ENCODE data around the gene ACAT1.
"Not testable (repeated sequence)": the region's sequence is repeated elsewhere in the genome, so short reads cannot be mapped to it uniquely, and the experiment has no call there.

Gene ACAT1

DNA sequence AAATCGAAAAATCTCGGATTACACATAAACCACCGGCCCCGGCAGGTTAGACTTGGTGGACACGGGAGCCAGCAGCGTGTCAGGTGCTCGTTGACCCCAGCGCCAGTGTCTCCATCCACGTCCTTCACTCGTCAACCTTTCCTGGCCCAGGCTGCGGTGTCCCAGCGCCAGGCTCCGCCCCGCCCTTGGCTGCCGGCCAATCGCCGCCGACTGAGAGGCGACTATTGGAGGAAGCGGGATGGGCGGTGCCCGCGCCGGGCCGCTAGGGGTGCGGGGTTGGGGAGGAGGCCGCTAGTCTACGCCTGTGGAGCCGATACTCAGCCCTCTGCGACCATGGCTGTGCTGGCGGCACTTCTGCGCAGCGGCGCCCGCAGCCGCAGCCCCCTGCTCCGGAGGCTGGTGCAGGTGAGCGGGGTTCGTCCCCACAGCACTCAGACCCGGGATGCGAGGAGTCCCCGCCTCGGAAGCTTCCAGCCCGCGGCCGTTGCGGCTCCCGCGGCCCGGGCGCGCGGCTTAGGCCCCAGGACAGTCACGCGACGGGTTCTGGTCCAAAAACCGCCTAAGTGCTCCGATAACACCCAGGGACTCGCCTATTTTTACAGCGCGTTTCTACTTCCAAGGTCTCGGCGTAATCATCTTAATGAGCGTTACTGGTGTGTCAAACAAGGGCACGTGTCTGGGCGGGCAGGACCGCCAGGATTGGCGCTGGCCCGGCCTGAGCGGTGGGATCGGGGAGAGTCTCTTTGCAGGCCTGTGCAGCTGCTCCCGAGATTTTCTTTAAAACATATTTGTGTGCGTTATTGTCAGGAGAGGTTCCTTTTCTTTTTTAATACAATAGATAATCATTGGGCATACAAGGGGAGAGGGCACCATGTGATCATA is at the start of gene ACAT1:
TSS of gene ACAT1 (plus strand) at position 294 of the 882 bp plus-strand sequence. CDS start at position 334, 40 bp downstream.
- peak; percentile 98 for DNase-seq
- Mint-ChIP-seq H3K27me3 (no peaks in the 10 kb centered on the region), H3K36me3 (ENCODE audit: low read depth) (peaks cover 28% of the 10 kb centered on the region), H3K4me3 (peak within 1 kb of the TSS; percentile 97), H3K9me3 (no peaks in the 10 kb centered on the region), H3K4me1 (ENCODE audit: low read depth) (peaks cover 48% of the 10 kb centered on the region), H3K27ac (peak within 1 kb of the TSS; percentile 92)

DNA sequence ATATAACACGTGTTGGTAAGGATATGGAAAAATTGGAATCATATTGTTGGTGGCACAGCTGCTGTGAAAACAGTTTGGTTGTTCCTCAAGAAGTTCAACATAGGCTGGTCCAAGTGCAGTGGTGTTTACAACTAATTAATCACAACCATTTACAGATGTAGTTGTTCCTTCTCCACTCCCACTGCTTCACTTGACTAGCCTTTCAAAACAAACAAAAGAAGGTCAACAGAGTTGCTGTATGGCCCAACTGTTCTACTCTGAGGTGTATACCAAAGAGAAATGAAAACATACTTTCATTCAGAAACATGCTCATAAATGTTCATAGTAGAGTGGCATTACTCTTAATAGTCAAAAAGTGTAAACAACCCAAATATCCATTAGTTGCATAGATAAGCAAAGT is 36.6 kb upstream of the ACAT1 start:
- DNase-seq, result no peak
- Mint-ChIP-seq H3K27me3 (no peaks in the 10 kb centered on the region), H3K9me3 (no peaks in the 10 kb centered on the region), H3K4me3 (no peak overlapping the region), H3K36me3 (ENCODE audit: low read depth) (peaks cover 65% of the 10 kb centered on the region), H3K4me1 (ENCODE audit: low read depth) (no peaks in the 10 kb centered on the region), H3K27ac (no peak overlapping the region)

DNA sequence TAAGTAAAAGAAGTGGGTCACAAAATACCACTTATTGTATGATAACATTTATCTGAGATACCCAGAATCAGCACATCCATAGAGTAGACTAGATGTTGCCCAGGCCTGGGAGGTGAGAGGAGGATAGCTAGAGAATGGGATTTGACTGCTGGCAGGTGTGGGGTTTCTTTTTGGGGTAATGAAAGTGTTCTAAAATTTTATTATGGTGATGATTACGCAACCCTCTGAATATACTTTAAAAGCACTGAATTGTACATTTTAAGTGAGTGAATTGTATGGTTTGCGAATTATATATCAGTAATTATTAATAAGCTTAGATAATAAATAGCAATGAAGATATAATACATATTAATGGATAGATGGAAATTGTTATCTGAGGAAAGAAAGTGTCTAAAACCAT is 35.7 kb upstream of the ACAT1 start:
- no peaks in the 10 kb centered on the region for H3K9me3 Mint-ChIP-seq
- no peak overlapping the region for H3K27ac Mint-ChIP-seq
- H3K36me3 Mint-ChIP-seq (ENCODE audit: low read depth), result peaks cover 57% of the 10 kb centered on the region
- no peak overlapping the region for H3K4me3 Mint-ChIP-seq
- no peaks in the 10 kb centered on the region for H3K4me1 Mint-ChIP-seq (ENCODE audit: low read depth)
- H3K27me3 Mint-ChIP-seq, result no peaks in the 10 kb centered on the region
- DNase-seq, result no peak

DNA sequence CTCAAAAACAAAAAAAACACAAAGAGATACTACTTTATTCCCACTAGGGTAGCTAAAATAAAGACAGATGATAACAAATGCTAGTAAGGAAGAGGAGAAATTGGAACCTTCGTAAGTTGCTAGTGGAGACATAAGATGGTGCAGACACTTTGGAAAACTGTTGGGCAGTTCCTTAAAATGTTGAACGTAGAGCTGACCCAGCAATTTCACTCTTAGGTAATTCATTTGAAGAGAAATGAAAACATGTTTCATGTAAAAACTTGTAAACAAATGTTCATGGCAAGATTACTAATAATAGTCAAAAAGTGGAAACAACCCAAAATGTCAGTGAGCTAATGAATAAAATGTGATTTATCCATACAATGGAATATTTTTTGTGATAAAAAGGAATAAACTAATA is 29.2 kb upstream of the ACAT1 start:
- Mint-ChIP-seq H3K4me3 (no peak overlapping the region), H3K36me3 (ENCODE audit: low read depth) (peaks cover 62% of the 10 kb centered on the region), H3K27ac (no peak overlapping the region), H3K9me3 (no peaks in the 10 kb centered on the region), H3K27me3 (no peaks in the 10 kb centered on the region), H3K4me1 (ENCODE audit: low read depth) (no peaks in the 10 kb centered on the region)
- DNase-seq, result no peak

DNA sequence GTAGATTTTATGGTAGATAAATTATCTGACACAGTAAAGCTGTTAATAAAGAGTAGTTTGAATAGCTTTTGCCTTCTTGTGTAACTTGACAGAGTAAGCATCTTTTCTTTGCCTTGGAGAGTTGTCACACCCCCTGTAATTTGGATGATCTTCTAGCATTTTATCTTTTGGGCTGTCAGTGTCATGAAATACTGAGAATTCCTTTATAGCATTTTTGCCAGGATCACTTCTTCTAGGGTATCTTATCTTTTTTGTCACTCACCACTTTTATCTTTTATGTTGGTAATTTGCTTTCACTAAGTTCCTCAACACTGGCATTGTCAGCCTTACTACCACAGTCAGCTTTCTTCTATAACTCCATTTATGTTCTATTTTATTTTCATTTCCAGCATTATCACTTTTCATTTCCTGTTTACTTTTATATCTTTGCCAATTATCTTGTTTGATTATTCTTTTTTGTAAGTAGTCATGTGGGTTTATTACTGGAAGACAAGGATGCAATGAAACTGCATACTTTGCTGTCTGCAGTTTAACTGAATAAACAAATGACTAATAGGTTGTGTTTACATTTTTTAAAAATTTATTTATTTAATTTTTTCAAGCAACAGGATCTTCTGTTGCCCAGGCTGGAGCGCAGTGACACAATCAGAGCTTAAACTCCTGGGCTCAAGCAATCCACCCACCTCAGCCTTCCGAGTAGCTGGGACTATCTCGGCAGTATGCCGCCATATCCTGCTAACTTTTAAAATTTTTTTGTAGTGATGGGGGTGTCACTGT is 28.1 kb upstream of the ACAT1 start:
- no peaks in the 10 kb centered on the region for H3K9me3 Mint-ChIP-seq
- no peaks in the 10 kb centered on the region for H3K27me3 Mint-ChIP-seq
- H3K36me3 Mint-ChIP-seq (ENCODE audit: low read depth), result peaks cover 73% of the 10 kb centered on the region
- no peak for DNase-seq
- H3K27ac Mint-ChIP-seq, result peak overlapping the region; percentile 30
- H3K4me3 Mint-ChIP-seq, result no peak overlapping the region
- H3K4me1 Mint-ChIP-seq (ENCODE audit: low read depth), result no peaks in the 10 kb centered on the region

DNA sequence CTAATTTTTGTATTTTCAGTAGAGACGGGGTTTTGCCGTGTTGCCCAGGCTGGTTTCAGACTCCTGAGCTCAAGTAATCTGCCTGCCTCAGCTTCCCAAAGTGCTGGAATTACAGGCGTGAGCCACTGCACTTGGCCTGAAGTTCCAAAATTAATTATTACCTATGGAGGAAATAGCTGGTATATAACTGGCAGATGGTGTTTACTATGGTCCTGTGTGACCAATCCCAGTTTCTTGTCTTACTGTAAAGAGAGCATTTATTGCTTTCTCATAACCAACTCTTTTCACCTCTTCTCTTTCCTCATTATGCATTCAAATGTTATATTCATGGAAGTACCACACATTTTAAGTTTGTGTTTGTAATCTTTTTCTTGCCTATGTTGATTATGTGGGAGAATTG is 24.2 kb upstream of the ACAT1 start:
- H3K36me3 Mint-ChIP-seq (ENCODE audit: low read depth), result peaks cover 77% of the 10 kb centered on the region
- no peaks in the 10 kb centered on the region for H3K4me1 Mint-ChIP-seq (ENCODE audit: low read depth)
- H3K9me3 Mint-ChIP-seq, result no peaks in the 10 kb centered on the region
- no peaks in the 10 kb centered on the region for H3K27me3 Mint-ChIP-seq
- no peak overlapping the region for H3K27ac Mint-ChIP-seq
- no peak overlapping the region for H3K4me3 Mint-ChIP-seq
- no peak for DNase-seq

DNA sequence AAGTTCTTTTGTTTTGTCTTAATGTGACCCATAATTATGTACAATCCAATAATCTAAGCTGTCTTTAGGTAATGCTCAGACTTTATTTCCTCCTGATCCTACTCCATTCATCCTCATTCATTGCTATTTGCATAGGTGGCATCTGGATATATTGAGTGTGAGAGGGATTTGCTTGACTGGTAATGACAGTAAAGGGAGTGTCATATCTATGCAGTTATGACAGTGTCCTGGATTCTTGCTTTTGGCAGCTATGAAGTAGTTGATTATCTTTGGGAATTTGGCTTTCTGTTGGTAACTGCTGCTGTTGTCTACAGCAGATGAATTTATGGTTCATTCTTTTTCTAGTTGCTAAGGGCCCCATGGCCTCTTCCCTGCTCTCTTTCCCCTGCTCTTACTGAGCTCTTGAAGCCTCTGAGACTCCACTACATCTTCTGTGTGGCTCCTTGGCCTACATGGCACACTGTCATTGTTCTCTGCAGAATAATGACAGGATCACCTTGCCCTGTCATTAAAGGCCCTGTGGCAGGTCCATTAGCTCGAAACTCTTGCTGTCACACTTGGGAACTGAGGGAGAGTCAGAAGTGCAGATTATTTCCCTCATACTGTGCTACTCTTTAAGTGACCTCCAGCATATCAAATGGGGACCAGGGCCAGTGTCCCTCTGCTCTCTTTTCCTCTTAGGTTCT is 20.1 kb upstream of the ACAT1 start:
- no peak for DNase-seq
- H3K27ac Mint-ChIP-seq, result peak overlapping the region; percentile 26
- no peaks in the 10 kb centered on the region for H3K9me3 Mint-ChIP-seq
- H3K27me3 Mint-ChIP-seq, result no peaks in the 10 kb centered on the region
- H3K4me1 Mint-ChIP-seq (ENCODE audit: low read depth), result no peaks in the 10 kb centered on the region
- peaks cover 76% of the 10 kb centered on the region for H3K36me3 Mint-ChIP-seq (ENCODE audit: low read depth)
- no peak overlapping the region for H3K4me3 Mint-ChIP-seq

DNA sequence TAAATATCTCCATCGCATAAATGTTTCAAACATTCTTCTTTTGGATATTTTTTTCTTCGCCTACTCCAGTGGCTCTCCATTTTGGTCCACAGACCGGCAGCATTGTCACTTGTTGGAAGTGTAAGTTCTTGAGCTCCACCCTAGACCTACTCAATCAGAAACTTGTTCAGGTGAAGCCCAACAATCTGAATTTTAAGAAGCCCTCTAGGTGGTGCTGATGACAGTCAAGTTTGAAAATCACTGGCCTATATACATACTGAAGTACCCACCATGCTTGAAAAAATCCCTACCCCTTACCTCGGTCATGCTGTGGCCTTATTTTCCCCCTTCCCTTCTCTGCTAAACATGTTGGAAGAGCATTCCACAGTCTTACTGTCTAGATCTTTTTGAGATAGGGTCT is 10.2 kb upstream of the ACAT1 start:
- Mint-ChIP-seq H3K9me3 (no peaks in the 10 kb centered on the region), H3K4me3 (no peak overlapping the region), H3K27ac (peak overlapping the region; percentile 14), H3K36me3 (ENCODE audit: low read depth) (peaks cover 11% of the 10 kb centered on the region), H3K27me3 (no peaks in the 10 kb centered on the region), H3K4me1 (ENCODE audit: low read depth) (no peaks in the 10 kb centered on the region)
- DNase-seq, result no peak

DNA sequence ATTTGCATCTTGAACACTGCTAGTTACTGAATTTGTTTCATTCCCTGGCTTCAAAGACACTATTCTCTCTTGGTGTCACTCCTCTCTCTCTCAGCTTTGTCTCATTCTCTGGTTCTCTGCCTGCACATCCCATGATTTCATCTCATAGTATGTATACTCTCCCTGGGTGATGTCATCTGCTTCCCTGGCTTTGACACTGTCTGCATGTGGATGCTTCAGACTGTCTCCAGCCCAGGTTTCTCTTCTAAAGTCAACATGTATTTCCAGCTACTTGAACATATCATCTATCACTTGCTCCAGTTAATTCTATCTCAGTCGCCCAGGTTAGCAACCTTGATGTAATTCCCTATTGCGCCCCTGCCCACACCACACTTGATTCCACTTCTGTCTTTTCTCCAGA is 9.3 kb upstream of the ACAT1 start:
- no peak overlapping the region for H3K27ac Mint-ChIP-seq

DNA sequence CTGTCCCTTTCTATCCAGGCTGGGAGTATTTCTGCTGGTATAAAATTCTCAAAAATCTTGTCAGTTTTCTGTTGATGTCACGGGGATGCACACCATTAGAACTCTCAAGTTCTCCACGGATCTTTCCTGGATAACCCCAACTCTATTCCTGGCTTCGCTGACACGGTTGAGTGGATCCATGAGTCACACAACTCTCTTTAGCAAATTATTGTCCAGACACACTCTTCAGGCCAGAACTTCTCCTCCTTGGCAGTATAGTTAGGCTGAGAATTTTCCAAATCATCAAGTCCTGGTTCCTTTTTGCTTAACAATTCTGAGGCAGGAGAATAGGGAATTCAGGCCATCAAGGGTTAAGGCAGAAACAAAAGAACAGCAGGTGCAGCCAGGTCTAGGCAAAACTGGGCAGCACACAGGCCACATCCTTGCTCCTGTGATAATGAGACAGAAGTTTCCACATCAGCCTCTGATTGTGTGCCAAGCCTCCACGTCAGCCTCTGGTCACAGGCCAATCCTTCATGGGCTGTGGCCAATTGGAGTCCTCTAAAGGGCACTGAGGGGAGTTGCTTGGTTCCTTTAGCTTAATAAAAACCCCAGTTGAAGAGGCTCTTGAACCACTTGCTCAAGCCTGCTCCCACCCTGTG is 5.7 kb upstream of the ACAT1 start:
- Mint-ChIP-seq H3K36me3 (ENCODE audit: low read depth) (peaks cover 4% of the 10 kb centered on the region), H3K27ac (no peak overlapping the region), H3K27me3 (no peaks in the 10 kb centered on the region), H3K9me3 (no peaks in the 10 kb centered on the region), H3K4me3 (no peak overlapping the region), H3K4me1 (ENCODE audit: low read depth) (peaks cover 5% of the 10 kb centered on the region)
- no peak for DNase-seq

More for the DNA sequence above, 9.3 kb upstream of the ACAT1 start:
- Mint-ChIP-seq H3K36me3 (ENCODE audit: low read depth) (peaks cover 9% of the 10 kb centered on the region), H3K27me3 (no peaks in the 10 kb centered on the region), H3K9me3 (no peaks in the 10 kb centered on the region), H3K4me1 (ENCODE audit: low read depth) (no peaks in the 10 kb centered on the region), H3K4me3 (no peak overlapping the region)
- no peak for DNase-seq

DNA sequence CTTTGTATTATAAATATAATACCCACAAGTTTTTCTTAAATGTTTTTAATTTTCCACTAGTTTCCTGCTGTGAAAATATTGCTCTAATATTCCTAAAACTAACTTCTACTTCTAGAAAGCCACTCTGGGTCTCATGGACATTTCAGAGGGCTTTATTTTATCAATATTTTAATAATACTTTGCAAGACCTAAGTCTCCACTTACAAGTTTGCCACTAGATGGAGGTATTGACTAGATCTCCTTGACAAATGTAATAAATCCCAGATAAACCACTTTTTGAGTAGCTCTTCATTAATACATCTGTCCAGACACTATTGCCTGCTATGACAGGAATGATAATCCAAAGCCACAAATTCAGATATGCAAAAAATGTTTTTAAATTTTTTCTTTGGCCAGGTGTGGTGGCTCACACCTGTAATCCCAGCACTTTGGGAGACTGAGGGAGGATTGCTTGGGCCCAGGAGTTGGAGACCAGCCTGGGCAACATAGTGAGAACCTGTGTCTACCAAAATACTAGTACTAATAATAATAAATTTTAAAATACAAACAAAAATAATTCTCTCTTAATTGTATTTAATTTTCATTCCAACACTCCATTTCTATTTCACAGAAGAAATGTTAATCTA is 3.5 kb upstream of the ACAT1 start:
- Mint-ChIP-seq H3K27ac (no peak overlapping the region), H3K36me3 (ENCODE audit: low read depth) (peaks cover 12% of the 10 kb centered on the region), H3K27me3 (no peaks in the 10 kb centered on the region), H3K4me3 (no peak overlapping the region), H3K9me3 (no peaks in the 10 kb centered on the region), H3K4me1 (ENCODE audit: low read depth) (peaks cover 19% of the 10 kb centered on the region)
- DNase-seq, result no peak

DNA sequence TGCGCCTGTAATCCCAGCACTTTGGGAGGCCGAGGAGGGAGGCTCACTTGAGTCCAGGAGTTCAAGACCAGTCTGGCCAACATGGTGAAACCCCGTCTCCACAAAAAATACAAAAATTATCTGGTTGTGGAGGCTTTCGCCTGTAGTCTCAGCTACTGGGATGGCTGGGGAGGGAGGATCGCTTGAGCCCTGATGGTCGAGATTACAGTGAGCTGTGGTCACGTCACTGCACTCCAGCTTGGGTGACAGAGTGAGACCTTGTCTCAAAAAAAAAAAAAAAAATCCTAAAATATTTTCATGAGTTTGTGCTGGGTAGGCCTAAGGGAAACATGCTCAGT is 462 bp upstream of the ACAT1 start:
- peak overlapping the region; percentile 92 for H3K27ac Mint-ChIP-seq
- H3K4me1 Mint-ChIP-seq (ENCODE audit: low read depth), result peaks cover 44% of the 10 kb centered on the region
- H3K36me3 Mint-ChIP-seq (ENCODE audit: low read depth), result peaks cover 22% of the 10 kb centered on the region
- H3K4me3 Mint-ChIP-seq, result peak overlapping the region; percentile 97
- DNase-seq, H3K27me3 Mint-ChIP-seq, H3K9me3 Mint-ChIP-seq: not testable (repeated sequence)

DNA sequence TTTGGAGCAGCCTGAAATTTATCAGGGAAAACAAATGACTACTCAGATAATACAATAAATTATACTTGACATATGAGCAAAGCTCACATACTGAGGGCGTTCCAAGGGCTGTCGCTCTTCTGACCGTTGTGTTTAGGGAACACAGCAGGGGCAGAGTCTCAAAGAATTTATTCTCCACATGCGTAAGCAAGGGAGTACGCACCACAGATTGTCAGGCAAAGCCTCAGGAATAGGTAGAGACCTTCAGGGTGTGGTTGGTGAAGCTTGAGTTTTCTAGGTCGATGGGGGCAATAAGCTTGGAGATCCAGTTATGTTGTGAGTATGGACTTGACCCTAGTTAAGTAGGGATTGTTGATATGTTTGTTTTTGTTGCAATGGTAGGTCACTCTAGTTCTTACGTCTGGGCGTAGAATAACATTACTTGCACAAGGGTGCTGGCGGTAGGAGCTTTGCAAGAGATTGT is 830 bp downstream of the ACAT1 start:
- Mint-ChIP-seq H3K27ac (peak overlapping the region; percentile 92), H3K4me1 (ENCODE audit: low read depth) (peaks cover 50% of the 10 kb centered on the region), H3K9me3 (no peaks in the 10 kb centered on the region), H3K4me3 (peak overlapping the region; percentile 97), H3K27me3 (no peaks in the 10 kb centered on the region), H3K36me3 (ENCODE audit: low read depth) (peaks cover 31% of the 10 kb centered on the region)
- DNase-seq, result no peak

DNA sequence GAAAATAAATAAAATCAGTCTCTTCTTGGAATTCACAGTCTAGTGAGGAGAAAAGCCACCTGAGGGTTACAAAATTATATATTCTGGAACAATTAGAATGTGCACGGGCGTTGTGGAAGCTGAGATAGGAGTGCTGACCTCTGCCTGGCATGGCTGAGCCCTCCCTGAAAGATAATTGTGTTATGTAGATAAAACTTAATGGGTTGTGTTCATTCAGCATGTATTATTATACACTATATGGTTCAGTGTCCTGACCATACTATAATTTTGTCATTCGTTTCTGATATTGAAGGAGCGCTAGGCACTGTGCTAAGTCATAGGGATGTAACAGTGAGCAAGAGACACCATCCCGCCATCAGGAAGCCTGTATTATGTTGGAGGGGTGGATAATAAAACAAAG is 3.7 kb downstream of the ACAT1 start:
- Mint-ChIP-seq H3K27ac (peak overlapping the region; percentile 6), H3K4me1 (ENCODE audit: low read depth) (peaks cover 54% of the 10 kb centered on the region), H3K4me3 (no peak overlapping the region), H3K27me3 (no peaks in the 10 kb centered on the region), H3K9me3 (no peaks in the 10 kb centered on the region), H3K36me3 (ENCODE audit: low read depth) (peaks cover 52% of the 10 kb centered on the region)
- DNase-seq, result no peak
